NOMO-1 treated with DMSO at 0.1 percent for 48 hours (cell line): ENCODE data around the gene TMEM94.

Source experiments
- DNase-seq: peaks from one replicate; lab custom pipeline; 2025; ENCODE audit not compliant: unreplicated experiment; lab: John Stamatoyannopoulos, UW

The TMEM94 gene

GRCh38 chr17:75524269-75524969, 68.0 kb downstream of the TMEM94 start:
- no peak for DNase-seq

GRCh38 chr17:75524970-75525805, 68.8 kb downstream of the TMEM94 start, which contains the start of gene LLGL2:
TSS of gene LLGL2 (plus strand) at chr17:75525697. CDS start at chr17:75543427, 17,730 bp downstream.
- peak; percentile 77 for DNase-seq

- no peak for DNase-seq
These were observed 69.5 kb downstream of the TMEM94 start for GRCh38 chr17:75525806-75526554.

GRCh38 chr17:75526555-75527270, 70.3 kb downstream of the TMEM94 start:
- no peak for DNase-seq

GRCh38 chr17:75530837-75531720, 74.6 kb downstream of the TMEM94 start:
- DNase-seq, result no peak

GRCh38 chr17:75531721-75532072, 75.3 kb downstream of the TMEM94 start:
- no peak for DNase-seq

GRCh38 chr17:75535119-75535537, 78.7 kb downstream of the TMEM94 start:
- no peak for DNase-seq

- no peak for DNase-seq
These were observed 79.4 kb downstream of the TMEM94 start for GRCh38 chr17:75535871-75536270.

GRCh38 chr17:75536366-75536765, 79.9 kb downstream of the TMEM94 start:
- DNase-seq, result no peak

- no peak for DNase-seq
These were observed 83.7 kb downstream of the TMEM94 start for GRCh38 chr17:75539967-75540729.

- no peak for DNase-seq
These were observed 84.6 kb downstream of the TMEM94 start for GRCh38 chr17:75540923-75541503.

- no peak for DNase-seq
These were observed 85.8 kb downstream of the TMEM94 start for GRCh38 chr17:75542229-75542628.

- DNase-seq, result no peak
These were observed 86.4 kb downstream of the TMEM94 start for GRCh38 chr17:75542728-75543336.

GRCh38 chr17:75544250-75544649, 87.8 kb downstream of the TMEM94 start:
- DNase-seq, result no peak

- no peak for DNase-seq
These were observed 89.7 kb downstream of the TMEM94 start for GRCh38 chr17:75546181-75546580.

- no peak for DNase-seq
These were observed 90.7 kb downstream of the TMEM94 start for GRCh38 chr17:75547091-75547490.

- no peak for DNase-seq
These were observed 92.4 kb downstream of the TMEM94 start for GRCh38 chr17:75548813-75549212.
